Measurements from ENCODE around the gene CORO6. TPM values are rescaled to one million over a fixed set of nuclear protein-coding genes. Genes with fewer than 3 reads are reported as not detected.

CORO6 gene
- polyA plus RNA-seq, 4 donors, result 0.67 to 7.3 (median 1.1) TPM

- Histone ChIP-seq H3K36me3 (ENCODE audit: control insufficient read depth in 3 of 3, insufficient read depth in 2 of 3, low read depth in 1 of 3, low read length in 3 of 3) (peaks cover 0 to 8% (median 0%) of the 10 kb centered on the region in 3 donors), H3K9me3 (ENCODE audit: control insufficient read depth in 2 of 2, insufficient read depth in 1 of 2, low read depth in 1 of 2, low read length in 1 of 2) (no peaks in the 10 kb centered on the region), H3K27me3 (ENCODE audit: control insufficient read depth in 3 of 3, insufficient read depth in 3 of 3, low read length in 3 of 3) (peaks cover 0 to 12% (median 0%) of the 10 kb centered on the region in 3 donors), H3K4me3 (ENCODE audit: low read depth in 1 of 3, low read length in 3 of 3) (no peak overlapping the region), H3K27ac (ENCODE audit: low read depth in 1 of 3, low read length in 2 of 3) (no peak overlapping the region), H3K4me1 (ENCODE audit: control insufficient read depth in 3 of 3, insufficient read depth in 2 of 3, low read depth in 1 of 3, low read length in 2 of 3) (peaks cover 0 to under 1% (median 0%) of the 10 kb centered on the region in 3 donors)
- DNase-seq (no peak), FAIRE-seq (no peak)
- WGBS, 3 donors, result 91 to 94% (median 91%) methylated on average over 29 of the region's 29 CpGs
These were observed 15.0 kb downstream of the CORO6 start for GRCh38 chr17:29607557-29608195.

DNA sequence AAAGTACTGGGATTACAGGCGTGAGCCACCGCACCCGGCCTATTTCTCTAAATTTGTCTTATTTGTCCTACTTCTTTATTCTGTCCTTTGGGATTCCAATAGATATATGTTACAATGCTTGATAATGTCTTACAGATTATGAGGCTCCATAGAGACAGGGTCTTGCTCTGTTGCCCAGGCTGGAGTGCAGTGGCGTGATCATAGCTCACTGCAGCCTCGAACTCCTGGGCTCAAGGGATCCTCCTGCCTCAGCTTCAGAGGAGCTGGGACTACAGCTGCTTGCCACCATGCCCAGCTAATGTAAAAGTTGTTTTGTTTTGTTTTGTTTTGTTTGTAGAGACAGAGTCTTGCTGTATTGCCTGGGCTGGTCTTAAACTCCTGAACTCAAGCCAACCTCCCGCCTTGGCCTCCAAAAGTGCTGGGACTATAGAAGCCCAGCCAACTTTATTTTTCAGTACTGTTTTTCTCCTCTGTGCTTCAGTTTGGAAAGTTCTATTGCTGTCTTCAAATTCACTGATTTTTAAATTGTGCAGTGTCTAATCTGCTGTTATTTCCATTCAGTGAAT lies 19.5 kb downstream of the CORO6 start:
- 90 to 97% (median 95%) methylated on average over 6 of the region's 6 CpGs for WGBS, 3 donors
- FAIRE-seq (no peak), DNase-seq (no peak)
- no peaks in the 10 kb centered on the region for H3K9me3 ChIP-seq (ENCODE audit: control insufficient read depth in 2 of 2, insufficient read depth in 1 of 2, low read depth in 1 of 2, low read length in 1 of 2)
- no peak overlapping the region for H3K4me3 ChIP-seq (ENCODE audit: low read depth in 1 of 3, low read length in 3 of 3)
- H3K4me1 ChIP-seq (ENCODE audit: control insufficient read depth in 3 of 3, insufficient read depth in 2 of 3, low read depth in 1 of 3, low read length in 2 of 3), result no peaks in the 10 kb centered on the region
- no peak overlapping the region for H3K27ac ChIP-seq (ENCODE audit: low read depth in 1 of 3, low read length in 2 of 3)
- no peaks in the 10 kb centered on the region for H3K36me3 ChIP-seq (ENCODE audit: control insufficient read depth in 3 of 3, insufficient read depth in 2 of 3, low read depth in 1 of 3, low read length in 3 of 3)
- H3K27me3 ChIP-seq (ENCODE audit: control insufficient read depth in 3 of 3, insufficient read depth in 3 of 3, low read length in 3 of 3), result no peaks in the 10 kb centered on the region

- no peak for DNase-seq
These were observed 25.1 kb downstream of the CORO6 start for GRCh38 chr17:29597361-29598172.

DNA sequence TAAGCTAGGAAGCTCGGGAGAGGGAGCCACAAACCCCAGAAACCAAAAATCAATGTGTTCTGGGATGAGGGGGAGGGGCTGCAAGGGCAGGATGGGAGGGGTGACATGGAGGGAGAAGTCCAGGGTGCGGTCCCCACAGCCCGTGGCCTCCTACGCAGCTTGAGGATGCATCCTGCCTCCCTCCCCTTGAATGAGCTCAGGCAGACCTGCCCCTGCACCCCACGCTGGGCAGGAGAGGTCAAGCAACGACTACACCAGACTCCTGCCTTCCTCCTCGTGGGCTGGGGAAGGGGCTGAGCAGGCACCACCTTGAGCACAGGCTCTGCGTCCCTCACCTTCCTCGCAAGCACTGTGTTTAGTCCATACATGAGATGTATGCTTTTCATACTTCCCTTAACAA lies 25.9 kb downstream of the CORO6 start:
- Histone ChIP-seq H3K27me3 (ENCODE audit: control insufficient read depth in 3 of 3, insufficient read depth in 3 of 3, low read length in 3 of 3) (peaks cover 0 to 2% (median 0%) of the 10 kb centered on the region in 3 donors), H3K27ac (ENCODE audit: low read depth in 1 of 3, low read length in 2 of 3) (no peak overlapping the region), H3K9me3 (ENCODE audit: control insufficient read depth in 2 of 2, insufficient read depth in 1 of 2, low read depth in 1 of 2, low read length in 1 of 2) (no peaks in the 10 kb centered on the region), H3K4me1 (ENCODE audit: control insufficient read depth in 3 of 3, insufficient read depth in 2 of 3, low read depth in 1 of 3, low read length in 2 of 3) (peaks cover 0 to 21% (median 0%) of the 10 kb centered on the region in 3 donors), H3K4me3 (ENCODE audit: low read depth in 1 of 3, low read length in 3 of 3) (no peak overlapping the region), H3K36me3 (ENCODE audit: control insufficient read depth in 3 of 3, insufficient read depth in 2 of 3, low read depth in 1 of 3, low read length in 3 of 3) (peaks cover 0 to 4% (median 0%) of the 10 kb centered on the region in 3 donors)
- 74 to 84% (median 78%) methylated on average over 9 of the region's 9 CpGs for WGBS, 3 donors
- DNase-seq (no peak), FAIRE-seq (no peak)

More at GRCh38 chr17:29597361-29598172, 25.1 kb downstream of the CORO6 start:
- no peak overlapping the region for H3K27ac ChIP-seq (ENCODE audit: low read depth in 1 of 3, low read length in 2 of 3)
- H3K4me3 ChIP-seq (ENCODE audit: low read depth in 1 of 3, low read length in 3 of 3), result no peak overlapping the region
- peaks cover 0 to 4% (median 0%) of the 10 kb centered on the region in 3 donors for H3K36me3 ChIP-seq (ENCODE audit: control insufficient read depth in 3 of 3, insufficient read depth in 2 of 3, low read depth in 1 of 3, low read length in 3 of 3)
- 72 to 87% (median 85%) methylated on average over 12 to 13 of the region's 13 CpGs for WGBS, 3 donors
- FAIRE-seq, result no peak
- H3K27me3 ChIP-seq (ENCODE audit: control insufficient read depth in 3 of 3, insufficient read depth in 3 of 3, low read length in 3 of 3), result peaks cover 0 to 2% (median 0%) of the 10 kb centered on the region in 3 donors
- no peaks in the 10 kb centered on the region for H3K9me3 ChIP-seq (ENCODE audit: control insufficient read depth in 2 of 2, insufficient read depth in 1 of 2, low read depth in 1 of 2, low read length in 1 of 2)
- H3K4me1 ChIP-seq (ENCODE audit: control insufficient read depth in 3 of 3, insufficient read depth in 2 of 3, low read depth in 1 of 3, low read length in 2 of 3), result peaks cover 0 to 14% (median 0%) of the 10 kb centered on the region in 3 donors

DNA sequence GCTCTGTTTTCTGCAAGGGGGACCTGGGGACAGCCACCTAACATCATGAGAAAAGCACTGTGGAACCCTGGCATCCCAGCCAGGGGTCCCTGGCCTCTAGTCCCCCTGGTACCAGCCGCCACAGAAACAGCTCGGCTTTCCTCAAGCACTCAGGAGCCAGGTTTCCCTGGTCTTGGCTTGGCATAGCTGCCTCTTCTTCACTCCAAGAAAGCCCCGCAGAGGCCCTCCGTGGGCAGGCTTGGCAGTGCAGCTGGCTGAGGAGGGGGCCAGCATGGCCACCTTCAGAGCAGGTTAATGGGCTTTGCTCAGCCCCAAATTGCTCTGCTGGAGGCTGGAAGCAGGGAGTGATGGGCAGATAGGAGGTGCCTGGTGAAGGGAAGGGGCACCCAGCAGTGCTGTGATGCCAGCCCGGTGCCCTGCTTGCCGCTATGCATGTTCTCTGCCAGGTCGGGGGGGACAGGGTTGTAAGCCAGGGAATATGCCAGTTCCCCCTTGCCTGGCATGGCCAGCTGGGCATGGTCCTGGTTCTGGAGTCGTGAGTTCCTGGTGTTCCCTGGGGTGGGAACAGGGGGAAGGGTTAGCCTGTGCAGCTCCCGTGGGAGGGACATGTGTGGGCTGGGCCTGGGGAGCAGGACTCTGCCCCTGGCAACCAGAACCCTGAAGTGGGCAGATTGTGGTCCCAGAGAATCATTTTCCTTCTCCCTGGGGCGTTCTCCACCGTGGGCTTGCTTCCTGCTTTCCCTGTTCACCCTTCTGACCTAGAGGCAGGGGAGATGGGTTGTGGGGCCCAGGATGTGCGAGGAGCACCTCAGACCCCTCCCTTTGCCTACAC lies 26.6 kb downstream of the CORO6 start:
- Histone ChIP-seq H3K9me3 (ENCODE audit: control insufficient read depth in 2 of 2, insufficient read depth in 1 of 2, low read depth in 1 of 2, low read length in 1 of 2) (no peaks in the 10 kb centered on the region), H3K4me3 (ENCODE audit: low read depth in 1 of 3, low read length in 3 of 3) (no peak overlapping the region), H3K27me3 (ENCODE audit: control insufficient read depth in 3 of 3, insufficient read depth in 3 of 3, low read length in 3 of 3) (peaks cover 0 to 2% (median 0%) of the 10 kb centered on the region in 3 donors), H3K4me1 (ENCODE audit: control insufficient read depth in 3 of 3, insufficient read depth in 2 of 3, low read depth in 1 of 3, low read length in 2 of 3) (peaks cover 0 to 27% (median 3%) of the 10 kb centered on the region in 3 donors), H3K27ac (ENCODE audit: low read depth in 1 of 3, low read length in 2 of 3) (no peak overlapping the region), H3K36me3 (ENCODE audit: control insufficient read depth in 3 of 3, insufficient read depth in 2 of 3, low read depth in 1 of 3, low read length in 3 of 3) (peaks cover 0 to 4% (median 0%) of the 10 kb centered on the region in 3 donors)
- 78 to 85% (median 80%) methylated on average over 12 of the region's 12 CpGs for WGBS, 3 donors
- DNase-seq, result no peak
- no peak for FAIRE-seq

GRCh38 chr17:29595107-29595942 lies 27.4 kb downstream of the CORO6 start:
- H3K9me3 ChIP-seq (ENCODE audit: control insufficient read depth in 2 of 2, insufficient read depth in 1 of 2, low read depth in 1 of 2, low read length in 1 of 2), result no peaks in the 10 kb centered on the region
- no peak overlapping the region for H3K4me3 ChIP-seq (ENCODE audit: low read depth in 1 of 3, low read length in 3 of 3)
- no peak overlapping the region for H3K27ac ChIP-seq (ENCODE audit: low read depth in 1 of 3, low read length in 2 of 3)
- peaks cover 0 to 35% (median 6%) of the 10 kb centered on the region in 3 donors for H3K4me1 ChIP-seq (ENCODE audit: control insufficient read depth in 3 of 3, insufficient read depth in 2 of 3, low read depth in 1 of 3, low read length in 2 of 3)
- peaks cover 0 to 2% (median 0%) of the 10 kb centered on the region in 3 donors for H3K27me3 ChIP-seq (ENCODE audit: control insufficient read depth in 3 of 3, insufficient read depth in 3 of 3, low read length in 3 of 3)
- 82 to 88% (median 86%) methylated on average over 7 of the region's 7 CpGs for WGBS, 3 donors
- H3K36me3 ChIP-seq (ENCODE audit: control insufficient read depth in 3 of 3, insufficient read depth in 2 of 3, low read depth in 1 of 3, low read length in 3 of 3), result peaks cover 0 to 4% (median 0%) of the 10 kb centered on the region in 3 donors
- DNase-seq, result no peak
- FAIRE-seq, result no peak

- DNase-seq (no peak), FAIRE-seq (no peak)
- peaks cover 0 to 2% (median 0%) of the 10 kb centered on the region in 3 donors for H3K27me3 ChIP-seq (ENCODE audit: control insufficient read depth in 3 of 3, insufficient read depth in 3 of 3, low read length in 3 of 3)
- 89 to 90% (median 90%) methylated on average over 11 of the region's 11 CpGs for WGBS, 3 donors
- H3K9me3 ChIP-seq (ENCODE audit: control insufficient read depth in 2 of 2, insufficient read depth in 1 of 2, low read depth in 1 of 2, low read length in 1 of 2), result no peaks in the 10 kb centered on the region
- H3K4me1 ChIP-seq (ENCODE audit: control insufficient read depth in 3 of 3, insufficient read depth in 2 of 3, low read depth in 1 of 3, low read length in 2 of 3), result peaks cover 0 to 42% (median 9%) of the 10 kb centered on the region in 3 donors
- H3K36me3 ChIP-seq (ENCODE audit: control insufficient read depth in 3 of 3, insufficient read depth in 2 of 3, low read depth in 1 of 3, low read length in 3 of 3), result peaks cover 0 to 4% (median 0%) of the 10 kb centered on the region in 3 donors
- H3K4me3 ChIP-seq (ENCODE audit: low read depth in 1 of 3, low read length in 3 of 3), result no peak overlapping the region
- H3K27ac ChIP-seq (ENCODE audit: low read depth in 1 of 3, low read length in 2 of 3), result no peak overlapping the region
These were observed 28.1 kb downstream of the CORO6 start for GRCh38 chr17:29594519-29595090.
